HL-60/S4 treated with phorbol 12-myristate 13-acetate at 8.2 ng/mL for 4 days and 3 days (cell line): Measurements from ENCODE around the gene ERCC2.
"Not testable (repeated sequence)": the region's sequence is repeated elsewhere in the genome, so short reads cannot be mapped to it uniquely, and the experiment has no call there.

Experiments
- in situ Hi-C: fragments of 300-500 bp; cut with MboI; formaldehyde crosslinking; loops from 2 replicates; pipeline ENCODE4 v1.15.0; 2022; ENCODE audit warnings: low sequenced_read_pairs

Gene ERCC2

DNA sequence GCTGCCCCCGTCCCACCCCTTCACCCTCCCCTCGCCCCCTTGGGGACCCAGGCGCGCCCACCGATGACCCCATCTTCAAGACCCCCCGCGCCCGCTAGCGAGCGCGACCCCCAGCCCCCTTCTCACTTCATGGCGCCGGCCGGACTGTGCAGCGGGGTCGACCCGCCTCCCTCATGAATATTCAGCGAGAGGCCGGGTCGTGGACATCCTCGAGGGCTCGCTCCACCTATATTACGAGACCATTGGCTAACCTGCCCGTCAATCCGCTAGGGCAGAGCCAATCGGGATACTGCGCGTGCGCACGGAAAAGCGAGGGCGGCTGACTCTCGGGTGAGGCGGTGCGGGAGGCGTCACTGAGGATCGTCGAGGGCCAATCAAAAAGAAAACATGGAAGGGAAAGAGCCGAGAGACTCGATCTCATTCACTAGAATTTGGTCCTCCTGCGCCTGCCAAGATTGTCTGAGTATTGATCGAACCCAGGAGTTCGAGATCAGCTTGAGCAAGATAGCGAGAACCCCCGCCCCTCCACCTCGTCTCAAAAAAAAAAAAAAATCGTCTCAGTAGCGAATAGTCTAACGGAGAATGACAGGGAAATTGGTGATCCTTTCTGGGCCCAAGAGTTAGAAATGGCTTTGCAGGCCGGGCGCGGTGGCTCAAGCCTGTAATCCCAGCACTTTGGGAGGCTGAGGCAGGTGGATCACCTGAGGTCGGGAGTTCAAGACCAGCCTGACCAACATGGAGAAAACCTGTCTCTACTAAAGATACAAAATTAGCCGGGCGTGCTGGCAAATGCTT lies at the start of gene ERCC2:
Gene ERCC2 (minus strand): TSS at position 164 of the 795 bp plus-strand sequence. CDS start 33 bp downstream, at position 131.
- in situ Hi-C loops, result no loop called here

DNA sequence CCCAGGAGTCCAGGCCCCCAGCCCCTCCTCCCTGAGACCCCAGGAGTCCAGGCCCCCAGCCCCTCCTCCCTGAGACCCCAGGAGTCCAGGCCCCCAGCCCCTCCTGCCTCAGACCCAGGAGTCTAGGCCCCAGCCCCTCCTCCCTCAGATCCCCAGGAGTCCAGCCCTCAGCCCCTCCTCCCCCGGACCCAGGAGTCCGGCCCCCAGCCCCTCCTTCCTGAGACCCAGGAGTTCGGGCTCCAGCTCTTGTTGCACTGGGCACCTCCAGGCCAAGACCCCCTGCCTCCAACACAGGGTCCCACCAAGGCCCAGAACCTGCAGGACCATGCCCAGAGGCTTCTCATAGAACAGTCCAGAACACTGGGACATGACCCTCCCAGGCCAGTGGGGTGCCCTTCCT lies 49.5 kb upstream of the ERCC2 start:
- in situ Hi-C loops, result no loop called here

DNA sequence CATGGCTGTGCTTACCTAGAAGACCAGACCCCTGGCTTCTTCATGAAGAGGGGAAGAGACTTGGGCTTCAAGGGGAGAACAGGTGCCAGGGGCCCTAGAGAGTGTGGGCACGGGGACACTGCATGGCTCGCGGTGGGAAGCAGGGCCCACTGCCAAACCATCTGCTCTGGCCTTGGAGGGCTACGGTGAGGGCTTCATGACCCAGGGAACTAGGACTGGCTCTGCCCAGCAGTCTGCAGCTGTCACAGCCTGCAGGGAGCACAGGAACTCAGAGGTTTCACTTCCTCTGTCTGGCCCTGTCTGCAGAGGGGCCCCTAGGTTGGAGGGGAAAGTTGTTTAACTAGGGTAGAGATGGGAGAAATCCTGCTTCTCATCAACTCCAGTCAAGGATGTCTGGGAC lies 49.0 kb upstream of the ERCC2 start:
- in situ Hi-C loops, result no loop called here

GRCh38 chr19:45418802-45419201 lies 48.4 kb upstream of the ERCC2 start:
- in situ Hi-C loops, result no loop called here

DNA sequence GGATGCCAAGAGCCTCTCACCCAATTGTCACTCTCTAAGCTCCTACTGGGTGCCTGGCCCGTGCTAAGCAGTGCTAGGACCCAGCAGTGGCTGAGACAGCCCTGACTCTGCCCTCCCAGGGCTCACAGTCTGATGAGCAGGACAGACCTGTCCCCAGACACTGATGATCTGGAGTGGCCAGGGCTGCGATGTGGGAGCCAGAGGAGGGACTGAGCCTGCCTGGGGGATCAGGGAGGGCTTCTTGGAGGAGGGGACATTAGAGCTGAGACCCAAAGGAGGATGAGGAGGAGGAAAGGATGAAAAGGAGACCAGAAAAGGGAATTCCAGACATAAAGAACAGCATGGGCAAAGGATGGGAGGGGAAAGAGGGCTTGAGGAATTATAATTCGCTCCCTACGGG lies 46.8 kb upstream of the ERCC2 start:
- in situ Hi-C loops, result no loop called here

- in situ Hi-C loops, result no loop called here
These were observed 44.1 kb upstream of the ERCC2 start for GRCh38 chr19:45414468-45414867.

DNA sequence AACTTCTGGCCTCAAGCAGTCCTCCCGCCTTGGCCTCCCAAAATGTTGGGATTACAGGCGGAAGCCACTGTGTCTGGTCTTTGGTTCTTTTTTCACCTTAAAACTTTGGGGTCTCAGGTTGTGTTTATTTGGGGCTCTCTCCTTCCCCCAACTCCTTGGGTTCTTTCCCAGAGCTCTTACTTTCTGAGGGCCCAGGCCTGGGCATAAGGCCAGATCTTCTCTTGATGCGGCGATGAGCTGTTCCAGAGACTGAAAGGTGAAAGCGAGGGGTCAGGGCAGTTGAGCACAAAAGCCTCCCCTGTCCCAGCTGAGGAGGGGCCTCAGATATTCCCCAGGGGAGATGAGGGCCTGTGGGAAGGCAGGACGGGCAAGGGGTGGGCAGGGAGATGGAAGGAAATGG lies 43.1 kb upstream of the ERCC2 start:
- in situ Hi-C loops, result no loop called here

GRCh38 chr19:45410330-45410729 lies 40.0 kb upstream of the ERCC2 start:
- in situ Hi-C loops, result not testable (repeated sequence)

GRCh38 chr19:45409557-45409920 lies 39.2 kb upstream of the ERCC2 start:
- in situ Hi-C loops, result no loop called here

DNA sequence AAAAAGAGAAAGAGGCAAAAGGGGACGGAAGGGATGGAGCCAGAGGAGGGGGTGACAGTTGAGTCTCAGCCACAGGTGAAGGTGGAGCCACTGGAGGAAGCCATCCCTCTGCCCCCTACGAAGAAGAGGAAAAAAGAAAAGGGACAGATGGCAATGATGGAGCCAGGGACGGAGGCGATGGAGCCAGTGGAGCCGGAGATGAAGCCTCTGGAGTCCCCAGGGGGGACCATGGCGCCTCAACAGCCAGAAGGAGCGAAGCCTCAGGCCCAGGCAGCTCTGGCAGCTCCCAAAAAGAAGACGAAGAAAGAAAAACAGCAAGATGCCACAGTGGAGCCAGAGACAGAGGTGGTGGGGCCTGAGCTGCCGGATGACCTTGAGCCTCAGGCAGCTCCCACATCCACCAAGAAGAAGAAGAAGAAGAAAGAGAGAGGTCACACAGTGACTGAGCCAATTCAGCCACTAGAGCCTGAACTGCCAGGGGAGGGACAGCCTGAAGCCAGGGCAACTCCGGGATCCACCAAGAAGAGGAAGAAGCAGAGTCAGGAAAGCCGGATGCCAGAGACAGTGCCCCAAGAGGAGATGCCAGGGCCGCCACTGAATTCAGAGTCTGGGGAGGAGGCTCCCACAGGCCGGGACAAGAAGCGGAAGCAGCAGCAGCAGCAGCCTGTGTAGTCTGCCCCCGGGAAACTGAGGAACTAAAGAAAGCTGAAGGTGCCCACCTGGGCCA lies 38.6 kb upstream of the ERCC2 start:
- in situ Hi-C loops, result no loop called here

GRCh38 chr19:45408121-45408520 lies 37.7 kb upstream of the ERCC2 start:
- in situ Hi-C loops, result no loop called here

- in situ Hi-C loops, result not testable (repeated sequence)
These were observed 37.2 kb upstream of the ERCC2 start for GRCh38 chr19:45407585-45407984.

DNA sequence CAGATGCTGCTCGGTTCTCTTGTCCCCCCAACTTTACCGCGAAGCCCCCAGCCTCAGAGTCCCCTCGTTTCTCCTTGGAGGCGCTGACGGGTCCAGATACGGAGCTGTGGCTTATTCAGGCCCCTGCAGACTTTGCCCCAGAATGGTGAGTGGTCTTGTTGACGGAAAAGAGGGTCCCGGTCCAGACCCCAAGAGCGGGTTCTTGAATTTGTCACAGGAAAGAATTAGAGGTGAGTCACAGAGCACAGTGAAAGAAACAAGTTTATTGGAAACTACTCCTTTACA lies 36.7 kb upstream of the ERCC2 start:
- in situ Hi-C loops, result no loop called here

DNA sequence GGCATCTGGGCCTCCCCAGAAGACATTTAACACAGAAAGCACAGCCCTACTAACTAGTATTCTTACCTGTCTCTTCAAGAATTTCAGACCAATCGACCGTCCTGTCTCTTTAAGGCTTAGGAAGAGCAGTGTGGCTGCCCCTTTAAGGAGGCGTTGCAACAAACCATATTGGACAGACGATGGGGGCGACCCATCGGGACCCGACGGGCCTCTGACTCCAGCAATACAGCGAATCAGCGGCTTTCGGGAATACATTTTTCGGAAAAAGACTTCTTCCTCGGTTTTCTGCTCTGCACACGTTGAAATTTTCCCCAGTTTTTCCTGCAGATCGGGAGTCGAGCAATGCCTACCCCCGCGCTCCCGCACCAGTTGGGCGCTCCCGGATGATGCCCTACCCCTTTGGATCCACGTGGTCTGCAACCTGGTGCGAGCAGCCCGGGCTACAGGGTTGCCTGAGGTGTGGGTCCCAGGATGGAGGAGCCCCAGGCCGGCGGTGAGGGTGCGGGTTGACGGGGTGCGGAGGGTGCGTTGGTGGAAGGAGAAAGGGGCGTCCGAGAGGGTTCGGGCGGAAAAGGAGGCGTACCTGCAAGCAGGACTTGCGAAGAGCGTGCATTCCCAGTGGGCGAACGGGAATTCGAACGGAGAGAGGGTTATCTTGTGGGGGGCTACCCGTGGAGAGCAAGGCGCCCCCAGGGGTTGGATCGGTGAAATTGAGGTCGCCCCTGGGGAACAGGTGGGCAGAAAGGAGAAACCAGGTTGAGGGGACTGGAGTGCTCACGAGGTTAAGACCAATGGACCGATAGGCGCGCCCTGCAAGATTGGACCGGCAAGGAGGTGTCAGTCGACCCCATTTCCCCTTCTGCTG lies 36.1 kb upstream of the ERCC2 start, which contains the start of gene POLR1G:
Gene POLR1G (plus strand): TSS at position 419 of the 865 bp plus-strand sequence. CDS start 53 bp downstream, at position 472.
- in situ Hi-C loops, result no loop called here

GRCh38 chr19:45405435-45406225 lies 35.3 kb upstream of the ERCC2 start:
- in situ Hi-C loops, result no loop called here

GRCh38 chr19:45404557-45405434 lies 34.4 kb upstream of the ERCC2 start, which contains the start of gene PPP1R13L:
TSS of gene PPP1R13L (minus strand) at chr19:45405069. CDS start at chr19:45398318, 6,751 bp downstream.
- in situ Hi-C loops, result no loop called here

DNA sequence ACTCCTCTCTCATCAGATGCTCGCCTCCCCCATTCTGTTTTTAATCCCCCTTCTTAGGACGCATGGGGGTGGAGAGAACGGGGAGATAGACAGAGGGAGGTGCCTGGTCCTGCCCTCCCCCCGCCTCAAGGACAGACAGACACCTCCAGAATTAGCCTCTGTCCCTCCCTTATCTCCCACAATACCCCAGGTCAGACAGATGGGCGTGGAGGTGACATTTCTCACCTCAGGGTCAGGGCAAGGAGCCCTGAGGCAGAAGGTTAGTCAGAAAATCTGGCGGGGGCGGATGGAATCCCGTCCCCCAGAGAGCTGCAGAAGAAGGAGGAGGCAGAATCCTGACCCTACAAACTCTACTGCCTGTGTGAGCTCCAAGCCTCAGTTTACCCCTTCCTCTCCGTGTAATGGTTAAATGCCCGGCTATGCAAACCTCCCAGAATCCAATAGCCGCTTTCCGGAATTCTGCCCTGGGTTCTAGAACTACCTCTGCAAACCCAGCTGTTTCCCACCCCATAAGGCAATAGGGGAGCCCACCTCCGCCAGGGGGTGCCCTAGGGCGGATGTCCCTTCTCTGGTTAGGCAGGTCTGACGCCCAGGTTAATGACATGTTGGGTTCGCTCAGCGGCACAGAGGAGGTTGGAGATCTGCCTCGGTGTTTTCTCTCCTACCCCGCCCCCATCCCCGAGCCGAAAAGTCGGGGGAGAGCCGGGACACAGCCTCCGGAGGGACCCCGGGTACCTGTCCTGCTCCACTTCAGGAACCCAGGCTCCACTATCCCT lies 33.6 kb upstream of the ERCC2 start:
- in situ Hi-C loops, result no loop called here

GRCh38 chr19:45403272-45403671 lies 32.9 kb upstream of the ERCC2 start:
- in situ Hi-C loops, result no loop called here
